Measurements from ENCODE around the gene HMCN2. TPM values are rescaled to one million over a fixed set of nuclear protein-coding genes. Genes with fewer than 3 reads are reported as not detected.

The HMCN2 gene
- total RNA-seq, 6 experiments from 2014 or later, result under 0.01 to 0.05 (median 0.02) TPM; not detected in 3

- DNase-seq, result no peak
- TF ChIP-seq CTCF (IDR thresholded peaks at IDR 0.05), result no peak
- Mint-ChIP-seq H3K4me1 (ENCODE audit: low read depth) (no peaks in the 10 kb centered on the region; the same call in 1 of the 2 replicates), H3K4me3 (no peak overlapping the region), H3K27ac (no peak overlapping the region), H3K36me3 (ENCODE audit: low read depth) (no peaks in the 10 kb centered on the region), H3K9me3 (no peaks in the 10 kb centered on the region), H3K27me3 (ENCODE audit: insufficient read depth) (peaks cover 34% of the 10 kb centered on the region)
These were observed 122.3 kb downstream of the HMCN2 start for GRCh38 chr9:130387905-130388304.

GRCh38 chr9:130390390-130390789 lies 124.8 kb downstream of the HMCN2 start:
- H3K9me3 Mint-ChIP-seq, result no peaks in the 10 kb centered on the region
- no peak for DNase-seq
- H3K27ac Mint-ChIP-seq, result no peak overlapping the region
- no peak for TF ChIP-seq CTCF (IDR thresholded peaks at IDR 0.05)
- no peaks in the 10 kb centered on the region for H3K36me3 Mint-ChIP-seq (ENCODE audit: low read depth)
- H3K4me1 Mint-ChIP-seq (ENCODE audit: low read depth), result peaks cover 4% of the 10 kb centered on the region
- H3K4me3 Mint-ChIP-seq, result no peak overlapping the region
- H3K27me3 Mint-ChIP-seq (ENCODE audit: insufficient read depth), result peaks cover 28% of the 10 kb centered on the region

GRCh38 chr9:130390986-130391385 lies 125.4 kb downstream of the HMCN2 start:
- H3K36me3 Mint-ChIP-seq (ENCODE audit: low read depth), result no peaks in the 10 kb centered on the region
- no peak overlapping the region for H3K4me3 Mint-ChIP-seq
- H3K27me3 Mint-ChIP-seq (ENCODE audit: insufficient read depth), result peaks cover 27% of the 10 kb centered on the region
- DNase-seq, result no peak
- H3K9me3 Mint-ChIP-seq, result no peaks in the 10 kb centered on the region
- H3K4me1 Mint-ChIP-seq (ENCODE audit: low read depth), result peaks cover 4% of the 10 kb centered on the region
- no peak overlapping the region for H3K27ac Mint-ChIP-seq
- no peak for TF ChIP-seq CTCF (IDR thresholded peaks at IDR 0.05)

- Mint-ChIP-seq H3K36me3 (ENCODE audit: low read depth) (peaks cover 2% of the 10 kb centered on the region; the same call in 1 of the 2 replicates), H3K27ac (no peak overlapping the region), H3K27me3 (ENCODE audit: insufficient read depth) (peaks cover 26% of the 10 kb centered on the region), H3K4me3 (no peak overlapping the region), H3K9me3 (no peaks in the 10 kb centered on the region), H3K4me1 (ENCODE audit: low read depth) (peaks cover 4% of the 10 kb centered on the region)
- TF ChIP-seq CTCF (IDR thresholded peaks at IDR 0.05), result no peak
- no peak for DNase-seq
These were observed 126.3 kb downstream of the HMCN2 start for GRCh38 chr9:130391866-130392265.

GRCh38 chr9:130393681-130394071 lies 128.1 kb downstream of the HMCN2 start:
- H3K9me3 Mint-ChIP-seq, result no peaks in the 10 kb centered on the region
- no peak overlapping the region for H3K4me3 Mint-ChIP-seq
- H3K27me3 Mint-ChIP-seq (ENCODE audit: insufficient read depth), result peaks cover 21% of the 10 kb centered on the region
- peaks cover 4% of the 10 kb centered on the region; the same call in 1 of the 2 replicates for H3K36me3 Mint-ChIP-seq (ENCODE audit: low read depth)
- no peak overlapping the region for H3K27ac Mint-ChIP-seq
- no peak for DNase-seq
- H3K4me1 Mint-ChIP-seq (ENCODE audit: low read depth), result peaks cover 4% of the 10 kb centered on the region; the same call in 1 of the 2 replicates
- TF ChIP-seq CTCF (IDR thresholded peaks at IDR 0.05), result no peak

- Mint-ChIP-seq H3K9me3 (no peaks in the 10 kb centered on the region), H3K27me3 (ENCODE audit: insufficient read depth) (peaks cover 18% of the 10 kb centered on the region), H3K36me3 (ENCODE audit: low read depth) (peaks cover 4% of the 10 kb centered on the region; the same call in 1 of the 2 replicates), H3K27ac (no peak overlapping the region), H3K4me1 (ENCODE audit: low read depth) (peaks cover 4% of the 10 kb centered on the region; the same call in 1 of the 2 replicates), H3K4me3 (no peak overlapping the region)
- DNase-seq, result no peak
- TF ChIP-seq CTCF (IDR thresholded peaks at IDR 0.05), result no peak
These were observed 128.8 kb downstream of the HMCN2 start for GRCh38 chr9:130394320-130394719.
